GM12874 (cell line): Measurements from ENCODE around the gene ZCCHC4.

Source experiments
- CTCF ChIP-seq: IDR thresholded peaks from 2 replicates; pipeline ENCODE4 v1.5.1; 2011; ENCODE audit warnings: low read depth, mild to moderate bottlenecking, control low read depth, low read length, moderate library complexity; ENCODE audit not compliant: insufficient read depth

The ZCCHC4 gene, protein sequence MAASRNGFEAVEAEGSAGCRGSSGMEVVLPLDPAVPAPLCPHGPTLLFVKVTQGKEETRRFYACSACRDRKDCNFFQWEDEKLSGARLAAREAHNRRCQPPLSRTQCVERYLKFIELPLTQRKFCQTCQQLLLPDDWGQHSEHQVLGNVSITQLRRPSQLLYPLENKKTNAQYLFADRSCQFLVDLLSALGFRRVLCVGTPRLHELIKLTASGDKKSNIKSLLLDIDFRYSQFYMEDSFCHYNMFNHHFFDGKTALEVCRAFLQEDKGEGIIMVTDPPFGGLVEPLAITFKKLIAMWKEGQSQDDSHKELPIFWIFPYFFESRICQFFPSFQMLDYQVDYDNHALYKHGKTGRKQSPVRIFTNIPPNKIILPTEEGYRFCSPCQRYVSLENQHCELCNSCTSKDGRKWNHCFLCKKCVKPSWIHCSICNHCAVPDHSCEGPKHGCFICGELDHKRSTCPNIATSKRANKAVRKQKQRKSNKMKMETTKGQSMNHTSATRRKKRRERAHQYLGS

DNA sequence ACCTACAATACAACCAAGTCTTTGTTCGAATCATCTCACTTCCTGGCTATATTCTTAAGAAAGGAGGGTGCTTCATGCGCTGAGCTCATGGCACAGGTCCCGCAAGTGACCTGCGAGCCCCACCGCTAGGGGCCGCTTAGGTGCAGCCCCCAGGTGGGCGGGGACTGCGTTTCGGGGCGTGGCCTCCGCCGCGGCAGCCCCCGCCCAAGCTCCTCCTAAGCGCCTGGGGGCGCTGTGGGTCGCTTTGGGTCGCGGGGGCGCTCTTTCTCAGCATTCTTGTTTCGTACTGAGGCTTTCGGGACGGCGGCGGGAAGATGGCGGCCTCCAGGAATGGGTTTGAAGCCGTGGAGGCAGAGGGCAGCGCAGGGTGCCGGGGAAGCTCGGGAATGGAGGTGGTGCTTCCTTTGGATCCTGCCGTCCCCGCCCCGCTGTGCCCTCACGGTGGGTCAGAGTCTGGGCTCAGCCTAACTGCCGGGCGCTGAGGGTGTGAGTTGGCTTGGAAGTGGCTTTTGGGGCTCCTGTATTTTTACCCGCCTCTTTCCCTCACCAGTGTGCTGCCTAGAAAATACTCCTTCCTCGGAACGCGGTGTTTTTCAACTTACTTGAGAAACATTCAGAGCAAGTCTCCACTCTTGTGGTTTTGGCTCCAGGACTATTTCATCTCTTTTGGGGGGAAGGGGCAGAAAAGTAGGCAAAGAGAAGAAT is at the start of gene ZCCHC4:
Gene ZCCHC4 (plus strand): TSS at position 279 of the 705 bp plus-strand sequence. CDS start 36 bp downstream, at position 315.
- TF ChIP-seq CTCF, result peak; percentile 99

- TF ChIP-seq CTCF, result no peak
Observed at GRCh38 chr4:25271866-25272265, 40.7 kb upstream of the ZCCHC4 start.

DNA sequence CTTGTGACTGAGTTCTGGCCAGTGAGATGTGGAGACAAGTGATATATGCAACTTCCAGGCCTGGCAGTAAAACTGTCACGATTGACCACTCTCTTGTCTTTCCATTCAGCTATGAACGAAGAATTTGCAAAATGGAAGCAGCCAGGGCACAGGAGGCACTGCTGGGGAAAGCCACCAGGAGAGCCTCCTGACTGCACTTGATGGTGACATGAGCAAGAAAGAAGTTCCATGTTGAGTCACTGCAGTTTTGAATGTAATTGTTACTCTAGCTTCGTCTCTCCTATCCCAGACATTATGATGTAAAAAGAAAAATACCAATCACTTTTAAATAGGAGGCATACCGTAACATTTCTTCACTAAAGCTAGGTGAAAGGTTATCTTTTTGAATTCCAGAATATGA is 32.4 kb upstream of the ZCCHC4 start:
- TF ChIP-seq CTCF, result no peak

GRCh38 chr4:25283948-25284347 is 28.6 kb upstream of the ZCCHC4 start:
- no peak for TF ChIP-seq CTCF

DNA sequence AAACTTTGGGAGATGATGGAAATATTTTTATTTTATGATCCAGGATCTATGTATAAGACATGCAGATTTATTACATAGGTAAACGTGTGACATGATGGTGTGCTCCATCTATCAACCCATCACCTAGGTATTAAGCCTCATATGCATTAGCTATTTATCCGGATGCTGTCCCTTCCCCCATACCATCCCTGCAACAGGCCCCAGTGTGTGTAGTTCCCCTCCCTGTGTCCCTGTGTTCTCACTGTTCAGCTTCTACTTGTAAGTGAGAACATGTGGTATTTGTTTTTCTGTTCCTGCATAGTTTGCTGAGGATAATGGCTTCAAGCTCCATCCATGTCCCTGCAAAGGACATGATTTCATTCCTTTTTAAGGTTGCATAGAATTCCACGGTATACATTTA is 28.1 kb upstream of the ZCCHC4 start:
- no peak for TF ChIP-seq CTCF

DNA sequence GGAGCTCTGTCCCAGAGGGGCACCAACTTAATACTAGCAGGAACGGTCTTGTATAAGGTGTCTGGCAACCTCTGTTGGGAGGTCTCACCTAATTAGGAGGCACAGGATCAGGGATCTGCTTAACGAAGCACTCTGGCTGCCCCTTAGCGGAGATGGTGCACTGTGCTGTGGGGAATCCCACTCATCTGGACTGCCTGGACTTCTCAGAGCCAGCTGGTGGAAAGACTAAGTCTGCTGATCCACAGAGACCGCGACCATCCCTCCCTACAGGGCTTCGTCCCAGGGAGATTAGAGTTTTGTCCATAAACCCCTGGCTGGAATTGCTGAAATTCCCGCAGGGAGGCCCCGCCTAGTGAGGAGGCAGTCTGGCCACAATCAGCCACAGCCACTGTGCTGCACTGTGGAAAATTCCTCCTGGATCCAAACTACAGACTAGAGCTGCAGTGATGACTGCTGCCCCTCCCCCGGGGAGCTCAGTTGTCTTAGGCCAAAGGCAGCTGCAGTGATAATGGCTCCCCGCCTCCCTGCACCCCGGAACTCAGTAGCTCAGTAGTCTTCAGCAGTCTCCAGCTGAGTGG is 22.0 kb upstream of the ZCCHC4 start:
- no peak for TF ChIP-seq CTCF

GRCh38 chr4:25291158-25291733 is 21.3 kb upstream of the ZCCHC4 start:
- TF ChIP-seq CTCF, result no peak
